AML-193 (cell line): Measurements from ENCODE around the gene BIRC2.
"Not testable (repeated sequence)": the region's sequence is repeated elsewhere in the genome, so short reads cannot be mapped to it uniquely, and the experiment has no call there.

ENCODE experiments used
- DNase-seq, 2 experiments: peaks; one replicate each; lab custom pipeline; 2025; lab: John Stamatoyannopoulos, UW

The BIRC2 gene

DNA sequence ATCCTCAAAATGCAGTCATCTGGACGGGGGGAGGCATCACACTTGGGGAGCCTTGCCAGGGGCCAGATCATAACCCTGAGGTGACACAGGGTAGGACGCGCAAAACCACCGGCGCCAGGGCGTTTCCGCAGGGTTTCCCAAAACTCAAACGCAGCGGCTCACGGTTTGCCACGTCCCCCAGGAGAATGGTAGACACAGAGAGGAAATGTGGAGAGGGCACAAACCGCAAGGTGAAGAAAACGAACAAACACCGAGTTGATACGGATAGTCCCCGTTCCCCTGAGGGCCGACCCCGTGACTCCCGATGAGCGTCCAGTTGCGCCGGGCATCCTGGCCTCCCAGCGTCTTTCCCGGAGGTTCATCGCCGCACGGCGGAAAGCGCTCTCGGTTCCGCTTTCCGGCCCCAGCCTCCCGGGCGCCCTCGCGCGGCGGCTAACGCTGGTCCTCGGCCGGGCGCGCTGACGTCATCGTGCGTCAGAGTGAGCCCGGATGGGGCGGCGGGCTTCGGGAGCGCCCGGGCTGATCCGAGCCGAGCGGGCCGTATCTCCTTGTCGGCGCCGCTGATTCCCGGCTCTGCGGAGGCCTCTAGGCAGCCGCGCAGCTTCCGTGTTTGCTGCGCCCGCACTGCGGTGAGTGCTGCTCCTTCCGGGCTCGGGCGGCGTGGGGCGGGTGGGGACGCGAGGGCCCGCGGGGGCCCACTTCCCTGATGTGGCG lies at the start of gene BIRC2:
Gene BIRC2 (plus strand): TSS at position 467 of the 714 bp plus-strand sequence. CDS start 2,641 bp downstream, outside the sequence.
- peak; percentile 84 to 86 for DNase-seq

DNA sequence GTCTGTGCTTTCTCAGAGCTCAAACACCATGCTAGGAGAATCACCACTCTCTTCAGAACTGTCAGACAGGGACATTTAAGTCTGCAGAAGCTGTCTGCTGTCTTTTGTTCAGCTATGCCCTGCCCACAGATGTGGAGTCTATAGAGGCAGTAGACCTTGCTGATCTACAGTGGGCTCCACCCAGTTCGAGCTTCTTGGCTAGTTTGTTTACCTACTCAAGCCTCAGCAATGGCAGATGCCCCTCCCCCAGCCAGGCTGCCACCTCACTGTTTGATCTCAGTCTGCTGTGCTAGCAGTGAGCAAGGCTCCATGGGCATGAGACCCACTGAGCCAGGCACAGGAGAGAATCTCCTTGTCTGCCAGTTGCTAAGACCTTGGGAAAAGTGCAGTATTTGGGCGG lies 46.2 kb upstream of the BIRC2 start:
- not testable (repeated sequence) for DNase-seq

GRCh38 chr11:102302241-102302640 lies 44.8 kb upstream of the BIRC2 start:
- DNase-seq = no peak

GRCh38 chr11:102304686-102305085 lies 42.3 kb upstream of the BIRC2 start:
- no peak for DNase-seq

GRCh38 chr11:102305352-102306047 lies 41.5 kb upstream of the BIRC2 start:
- DNase-seq = no peak

DNA sequence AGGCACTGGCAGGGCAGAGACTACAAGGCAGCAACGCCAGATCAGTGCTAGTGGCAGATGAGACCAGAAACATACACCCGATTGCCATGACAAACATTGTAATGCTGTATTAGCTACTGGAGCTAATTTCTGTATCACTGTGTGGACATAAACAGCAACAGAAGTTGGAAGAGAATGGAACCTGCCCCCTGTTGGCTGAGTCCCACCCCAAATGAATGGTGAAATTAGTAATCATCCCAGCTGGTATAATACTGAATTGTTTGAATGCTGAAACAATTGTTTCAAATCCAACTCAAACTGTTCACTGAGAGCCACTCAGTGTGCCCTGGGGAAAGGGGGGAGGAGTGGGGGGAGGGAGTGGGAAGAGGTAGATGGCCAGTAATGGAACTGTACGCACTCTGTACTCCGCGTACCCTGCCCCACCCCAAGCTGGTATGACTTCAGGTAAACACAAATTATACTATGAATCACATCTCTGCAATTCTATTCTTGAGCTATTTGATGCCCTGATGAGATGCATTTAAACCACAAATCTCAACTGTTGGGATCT lies 40.9 kb upstream of the BIRC2 start:
- no peak for DNase-seq

DNA sequence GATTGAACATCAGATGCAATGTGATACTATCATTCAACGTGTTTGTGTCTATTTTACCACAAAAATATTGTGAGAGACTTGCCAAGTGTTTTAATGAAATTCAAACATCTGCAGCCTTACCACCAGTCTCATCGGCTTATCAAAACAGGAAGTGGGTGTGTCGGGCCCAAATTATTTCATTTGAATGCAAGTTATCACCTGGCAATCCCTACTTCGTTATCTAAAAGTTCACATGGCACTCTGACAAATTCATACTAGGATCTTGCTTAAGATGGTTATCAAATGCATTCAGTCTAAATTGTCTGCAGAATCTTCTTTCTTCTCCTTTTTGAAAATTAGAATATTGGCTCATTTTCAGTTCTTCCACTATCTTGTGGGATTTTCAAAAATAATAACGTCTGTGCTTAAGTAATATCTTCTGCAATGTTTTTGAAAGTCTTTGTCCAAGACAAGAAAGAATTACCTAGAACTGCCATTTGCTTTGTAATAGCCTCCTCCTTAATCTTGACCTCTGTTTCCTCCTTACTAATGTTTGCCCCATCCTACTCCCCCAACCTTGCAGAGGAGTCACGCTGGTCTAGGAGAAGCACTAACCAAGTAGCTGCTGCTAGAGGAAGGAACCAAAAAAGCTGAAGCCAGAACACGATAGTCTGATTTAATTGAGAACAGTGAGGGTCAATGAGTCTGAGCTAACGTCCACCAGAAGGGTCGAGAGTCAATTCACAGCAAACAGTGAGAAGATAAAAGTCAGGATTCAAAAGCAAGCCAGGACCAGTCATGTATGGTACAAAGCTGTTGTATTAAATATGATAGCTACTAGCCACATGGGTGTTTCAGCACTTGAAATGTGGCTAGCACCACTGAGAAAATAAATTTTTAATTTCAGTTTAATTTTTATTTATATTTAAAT lies 39.9 kb upstream of the BIRC2 start:
- DNase-seq = peak; percentile 43 to 50

DNA sequence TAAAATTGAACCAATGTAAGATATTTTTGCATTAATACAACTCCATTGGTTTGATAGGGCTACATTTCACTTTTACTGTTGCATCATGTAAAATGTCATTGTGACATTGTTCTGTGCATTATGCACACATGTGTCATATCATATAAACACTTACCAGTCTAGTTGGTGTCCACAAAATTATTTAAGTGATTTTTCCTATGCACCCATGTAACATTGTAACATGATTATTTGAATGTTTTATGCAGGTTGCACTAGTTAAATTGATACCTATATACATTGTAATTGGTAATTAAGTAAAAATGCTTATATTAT lies 39.3 kb upstream of the BIRC2 start:
- DNase-seq = no peak

DNA sequence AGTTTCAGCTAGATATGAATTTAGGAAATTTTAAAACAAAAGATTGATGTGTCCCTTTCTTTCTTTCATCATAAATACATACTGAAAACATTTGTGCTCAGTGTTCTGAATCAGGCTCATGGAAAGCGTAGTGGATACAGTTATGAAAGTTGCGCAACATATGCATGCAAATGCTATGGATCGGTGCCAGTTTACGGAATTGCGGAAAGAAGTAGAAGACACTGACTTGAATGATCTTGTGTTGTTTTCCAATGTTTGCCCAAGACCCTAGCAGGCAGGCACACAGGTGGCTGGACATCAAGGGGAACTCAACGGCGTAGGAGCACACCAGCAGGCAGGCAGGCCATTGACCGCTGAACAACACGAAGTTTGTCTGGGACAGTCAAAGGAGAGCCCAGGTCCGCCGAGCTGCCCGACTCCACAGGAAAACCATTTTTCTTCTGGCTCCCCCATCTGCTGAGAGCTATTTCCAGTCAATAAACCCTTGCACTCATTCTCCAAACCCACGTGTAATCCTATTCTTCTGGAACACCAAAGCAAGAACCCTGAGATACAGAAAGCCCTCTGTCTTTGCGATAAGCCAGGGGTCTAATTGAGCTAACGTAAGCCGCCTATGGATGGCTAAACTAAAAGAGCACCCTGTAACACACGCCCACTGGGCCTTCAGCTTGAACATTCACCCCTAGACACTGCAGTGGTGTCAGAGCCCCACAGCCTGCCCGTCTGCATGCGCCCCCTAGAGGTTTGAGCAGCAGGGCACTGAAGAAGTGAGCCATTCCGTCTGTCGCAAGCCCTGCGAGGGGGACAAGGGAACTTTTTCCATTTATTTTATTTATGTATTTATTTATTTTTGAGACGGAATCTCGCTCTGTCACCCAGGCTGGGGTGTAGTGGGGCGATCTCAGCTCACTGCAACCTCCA lies 37.1 kb upstream of the BIRC2 start:
- DNase-seq = no peak

GRCh38 chr11:102312667-102313066 lies 34.3 kb upstream of the BIRC2 start:
- no peak for DNase-seq

DNA sequence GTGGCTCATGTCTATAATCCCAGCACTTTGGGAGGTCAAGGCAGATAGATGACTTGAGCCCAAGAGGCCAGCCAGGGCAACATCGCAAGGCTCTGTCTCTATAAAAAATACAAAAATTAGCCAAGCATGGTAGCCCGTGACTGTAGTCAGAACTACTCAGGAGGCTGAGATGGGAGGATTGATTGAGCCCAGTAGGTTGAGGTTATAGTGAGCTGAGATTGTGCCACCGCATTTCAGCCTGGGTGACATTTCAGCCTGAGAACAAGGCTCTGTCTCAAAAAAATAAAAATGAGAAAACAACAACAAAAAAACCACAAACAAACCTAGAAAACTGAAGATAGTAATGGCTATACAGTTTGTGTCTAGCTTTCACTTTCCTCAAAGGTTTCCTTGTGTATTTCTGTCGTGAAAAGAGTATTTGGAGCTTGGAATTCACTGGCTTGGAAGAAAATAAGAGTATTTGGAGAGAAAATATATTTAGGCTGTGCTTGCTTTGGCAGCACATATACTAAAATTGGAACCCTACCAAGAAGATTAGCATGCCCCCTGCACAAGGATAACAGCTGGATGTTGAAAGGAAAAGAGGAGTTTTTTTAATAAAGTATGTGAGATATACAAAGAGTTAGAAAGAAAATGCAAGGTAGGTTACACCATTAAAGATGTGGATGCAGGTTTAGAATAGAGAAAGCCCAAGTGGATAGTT lies 33.6 kb upstream of the BIRC2 start:
- DNase-seq = no peak

DNA sequence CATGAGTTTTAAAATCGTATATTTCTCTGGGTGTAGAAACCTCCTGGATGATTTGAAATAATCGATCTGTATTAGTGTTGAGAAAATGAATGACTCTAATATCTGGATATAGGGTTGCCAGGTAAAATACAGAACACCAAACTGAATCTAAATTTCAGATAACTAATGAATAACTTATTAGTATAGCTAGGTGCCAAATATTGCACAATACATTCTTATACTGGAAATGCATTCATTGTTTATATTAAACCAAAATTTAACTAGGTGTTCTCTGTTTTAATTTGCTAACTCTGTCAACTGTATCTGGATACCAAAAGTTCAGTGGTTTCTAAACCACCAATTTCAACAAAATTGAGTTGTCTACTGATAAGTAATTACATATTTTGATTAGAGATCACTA lies 32.2 kb upstream of the BIRC2 start:
- no peak for DNase-seq

- no peak for DNase-seq
Measured at GRCh38 chr11:102316346-102316904, 30.6 kb upstream of the BIRC2 start.

DNA sequence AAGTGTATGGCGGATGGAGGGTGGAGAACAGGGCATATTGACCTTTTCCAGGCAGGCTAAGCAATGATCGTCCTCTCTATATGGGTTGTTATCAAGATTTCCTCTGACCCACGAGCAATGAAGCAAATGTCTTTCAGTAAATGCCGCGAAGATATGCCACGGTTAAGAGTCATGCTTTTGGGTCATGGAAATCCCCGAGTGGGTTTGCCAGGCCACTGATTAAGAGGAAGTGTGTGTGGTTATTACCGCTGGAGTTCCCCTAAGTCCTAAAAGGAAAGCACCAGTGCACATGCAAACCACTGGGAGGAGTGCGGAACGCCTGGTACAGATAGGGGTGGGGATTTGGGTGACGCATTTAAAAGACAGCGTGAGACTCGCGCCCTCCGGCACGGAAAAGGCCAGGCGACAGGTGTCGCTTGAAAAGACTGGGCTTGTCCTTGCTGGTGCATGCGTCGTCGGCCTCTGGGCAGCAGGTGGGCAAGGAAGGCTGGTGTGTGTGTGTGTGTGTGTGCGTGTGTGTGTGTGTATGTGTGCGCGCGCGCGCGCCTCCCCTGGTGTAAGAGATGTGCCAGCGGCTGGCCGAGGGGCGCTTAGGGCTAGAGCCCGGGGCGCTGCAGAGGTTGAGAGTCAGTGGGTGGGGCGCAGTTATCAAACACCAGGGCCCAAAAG lies 29.8 kb upstream of the BIRC2 start, which contains the start of gene BIRC3:
Gene BIRC3 (plus strand): TSS at position 386 of the 669 bp plus-strand sequence. CDS start 7,026 bp downstream, outside the sequence.
- DNase-seq = peak; percentile 80 to 84

GRCh38 chr11:102317768-102318103 lies 29.3 kb upstream of the BIRC2 start:
- no peak for DNase-seq

DNA sequence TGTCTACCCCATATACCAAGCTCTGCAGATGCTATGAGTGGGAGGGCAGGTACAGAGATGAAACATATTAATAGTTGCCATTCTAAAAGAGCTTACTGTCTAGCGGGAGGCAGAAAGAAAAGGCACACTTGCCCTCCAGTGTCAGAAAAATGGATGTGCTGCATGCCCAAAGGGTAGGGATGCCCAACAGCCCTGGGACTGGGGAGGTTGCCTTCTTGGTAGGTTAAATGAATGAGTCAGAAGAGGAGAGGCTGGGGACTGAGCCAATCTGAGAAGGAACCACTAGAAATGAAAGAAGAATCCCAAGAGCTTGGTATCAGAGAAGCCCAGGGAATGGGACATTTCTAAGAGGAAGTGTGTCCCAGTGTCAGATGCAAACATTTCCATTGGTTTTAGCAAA lies 28.5 kb upstream of the BIRC2 start:
- DNase-seq = no peak

DNA sequence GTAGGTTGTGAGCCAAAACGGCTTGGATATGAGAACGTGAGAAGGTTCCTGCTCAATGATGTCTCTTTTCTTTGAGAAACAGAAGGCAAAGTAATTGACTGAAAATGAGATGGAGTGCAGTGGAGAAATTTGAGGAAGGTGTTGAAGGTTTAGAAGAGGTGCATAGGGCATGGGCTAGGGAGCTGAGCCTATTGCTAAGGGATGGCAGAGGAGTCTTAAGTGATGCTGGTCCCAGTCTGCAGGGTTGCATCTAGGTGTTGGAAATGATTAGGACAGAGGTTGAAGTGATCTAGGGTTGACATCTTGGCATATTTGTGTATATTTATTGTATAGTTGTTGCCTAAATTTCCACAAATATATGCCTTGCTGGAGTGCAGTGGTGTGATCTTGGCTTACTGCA lies 27.5 kb upstream of the BIRC2 start:
- DNase-seq = no peak

GRCh38 chr11:102320188-102320587 lies 26.8 kb upstream of the BIRC2 start:
- no peak for DNase-seq

- no peak for DNase-seq
Measured at GRCh38 chr11:102320679-102321078, 26.3 kb upstream of the BIRC2 start.

DNA sequence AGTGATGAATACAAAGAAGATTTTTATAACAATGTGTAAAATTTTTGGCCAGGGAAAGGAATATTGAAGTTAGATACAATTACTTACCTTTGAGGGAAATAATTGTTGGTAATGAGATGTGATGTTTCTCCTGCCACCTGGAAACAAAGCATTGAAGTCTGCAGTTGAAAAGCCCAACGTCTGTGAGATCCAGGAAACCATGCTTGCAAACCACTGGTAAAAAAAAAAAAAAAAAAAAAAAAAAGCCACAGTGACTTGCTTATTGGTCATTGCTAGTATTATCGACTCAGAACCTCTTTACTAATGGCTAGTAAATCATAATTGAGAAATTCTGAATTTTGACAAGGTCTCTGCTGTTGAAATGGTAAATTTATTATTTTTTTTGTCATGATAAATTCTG lies 24.5 kb upstream of the BIRC2 start:
- peak; percentile 21 to 22 for DNase-seq
